ENCODE measurements around the gene RNF32. TPM values are rescaled to one million over a fixed set of nuclear protein-coding genes. Genes with fewer than 3 reads are reported as not detected.

Gene RNF32
- total RNA-seq, 4 donors from 2014 or later = 1.1 to 3.0 (median 2.0) TPM

DNA sequence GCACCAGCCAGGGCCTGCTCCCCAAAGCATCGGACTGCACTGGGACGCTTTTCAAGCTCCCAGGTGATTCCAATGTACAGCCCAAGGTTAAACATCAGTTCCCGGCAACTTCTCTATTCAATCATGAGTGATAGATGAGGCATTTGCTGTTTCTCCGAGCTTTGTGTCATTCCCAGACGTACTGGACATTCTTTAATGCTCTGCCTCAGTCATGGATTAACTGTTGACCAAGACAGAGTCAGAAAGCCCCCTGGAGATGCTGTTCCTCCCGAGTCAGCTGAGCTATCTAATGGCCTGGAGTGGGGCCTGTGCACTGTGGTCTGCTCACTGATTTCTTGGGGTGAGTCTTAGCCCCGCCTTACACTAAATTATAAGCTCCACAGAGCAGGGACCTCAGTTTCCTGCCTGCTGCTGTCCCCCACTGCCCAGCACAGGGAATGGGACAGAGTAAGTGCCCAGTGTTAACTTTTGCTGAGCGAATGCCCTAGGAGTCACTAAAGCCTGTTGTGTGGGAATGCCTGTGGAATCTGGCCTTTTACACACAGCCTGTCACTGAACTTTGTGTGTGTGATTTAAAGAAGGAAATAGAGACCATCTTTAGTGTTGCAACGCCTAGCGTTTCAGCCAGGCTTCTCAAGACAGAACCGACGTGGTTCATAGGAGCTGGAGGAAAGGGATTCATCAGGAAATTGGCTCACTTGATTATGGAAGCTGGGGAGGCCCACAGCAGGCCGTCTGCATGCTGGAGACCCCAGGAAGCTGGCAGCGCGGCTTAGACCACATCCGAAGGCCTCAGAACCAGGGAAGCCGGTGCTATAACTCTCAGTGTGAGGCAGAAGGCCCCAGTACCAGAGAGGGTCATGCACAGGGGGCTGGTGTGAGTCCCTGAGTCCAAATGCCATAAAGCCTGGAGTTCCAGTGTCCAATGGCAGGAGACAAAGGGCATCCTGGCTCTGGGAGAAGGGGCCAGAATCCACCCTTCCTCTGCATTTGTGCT, 29.3 kb upstream of the RNF32 start:
- Histone ChIP-seq H3K4me3 (no peak overlapping the region), H3K36me3 (no peaks in the 10 kb centered on the region), H3K4me1 (peaks cover 0 to 66% (median 36%) of the 10 kb centered on the region in 4 donors), H3K9me3 (no peaks in the 10 kb centered on the region), H3K27ac (peak overlapping the region in 1 of 4 donors; percentile 27), H3K27me3 (peaks cover 18% of the 10 kb centered on the region)
- 78% methylated on average over 17 of the region's 17 CpGs; no CpG with 5 or more reads in 1 of the 2 donors for WGBS, 2 donors (ENCODE audit: low coverage in 1 of 2)
- DNase-seq = no peak
- no peak for TF ChIP-seq CTCF (IDR thresholded peaks at IDR 0.05)
- no peak for TF ChIP-seq POLR2A (IDR thresholded peaks at IDR 0.05)
- TF ChIP-seq POLR2AphosphoS5 (IDR thresholded peaks at IDR 0.05) = no peak
- no peak for TF ChIP-seq EP300 (IDR thresholded peaks at IDR 0.05; ENCODE audit: low read depth)
- in situ Hi-C loops (cut with MboI; ENCODE audit: low pct_ligation_motif_present in 1 of 4, low pct_unique_long_range_greater_than_20kb in 1 of 4, low sequenced_read_pairs in 3 of 4) (no loop called here), intact Hi-C loops (cut with DNase I; ENCODE audit: low total_unique reads) (no loop called here)

DNA sequence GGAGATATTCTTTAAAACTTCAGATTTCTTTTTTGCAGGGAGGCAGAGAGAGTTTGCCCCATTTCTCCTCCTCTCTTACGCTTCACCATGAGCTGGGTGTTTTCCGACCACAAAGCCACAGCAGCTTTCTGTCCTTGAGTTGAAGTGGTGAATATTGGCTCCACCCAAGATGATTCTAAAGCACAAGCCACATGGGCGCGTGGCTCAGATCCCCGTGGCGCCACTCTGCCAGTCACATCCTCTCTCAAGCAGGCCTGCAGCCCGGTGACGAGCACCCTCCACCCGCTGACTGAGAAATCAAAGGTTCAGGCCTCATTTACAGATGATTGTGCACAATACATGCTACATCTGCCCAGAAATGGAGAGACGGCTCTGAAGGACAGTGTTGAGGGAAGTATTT, 27.6 kb upstream of the RNF32 start:
- TF ChIP-seq EP300 (IDR thresholded peaks at IDR 0.05; ENCODE audit: low read depth) (no peak), CTCF (IDR thresholded peaks at IDR 0.05) (no peak)
- 64 to 78% methylated on average over 5 to 10 of the region's 10 CpGs for WGBS, 2 donors (ENCODE audit: low coverage in 1 of 2)
- Histone ChIP-seq H3K4me3 (no peak overlapping the region), H3K9me3 (no peaks in the 10 kb centered on the region), H3K36me3 (no peaks in the 10 kb centered on the region), H3K4me1 (peaks cover 0 to 57% (median 31%) of the 10 kb centered on the region in 4 donors), H3K27me3 (peaks cover 19% of the 10 kb centered on the region), H3K27ac (no peak overlapping the region)
- no peak for DNase-seq
- intact Hi-C loops (cut with DNase I; ENCODE audit: low total_unique reads) (no loop called here), in situ Hi-C loops (cut with MboI; ENCODE audit: low pct_ligation_motif_present in 1 of 4, low pct_unique_long_range_greater_than_20kb in 1 of 4, low sequenced_read_pairs in 3 of 4) (no loop called here)

GRCh38 chr7:156614434-156615264, 25.9 kb upstream of the RNF32 start:
- peak overlapping the region; percentile 65 to 81 (median 67) for H3K27ac ChIP-seq

GRCh38 chr7:156616269-156617202, 24.0 kb upstream of the RNF32 start:
- Histone ChIP-seq H3K4me3 (peak overlapping the region in 3 of 4 donors; percentile 44 to 55 (median 46)), H3K36me3 (no peaks in the 10 kb centered on the region), H3K4me1 (peaks cover 0 to 31% (median 14%) of the 10 kb centered on the region in 4 donors), H3K9me3 (no peaks in the 10 kb centered on the region), H3K27me3 (peaks cover 39% of the 10 kb centered on the region), H3K27ac (peak overlapping the region; percentile 53 to 81 (median 67))
- in situ Hi-C loops (cut with MboI; ENCODE audit: low pct_ligation_motif_present in 1 of 4, low pct_unique_long_range_greater_than_20kb in 1 of 4, low sequenced_read_pairs in 3 of 4) = no loop called here
- TF ChIP-seq POLR2AphosphoS5 (IDR thresholded peaks at IDR 0.05) (peak in 1 of 3 donors; percentile 5), POLR2A (IDR thresholded peaks at IDR 0.05) (no peak)
- WGBS, 2 donors (ENCODE audit: low coverage in 1 of 2) = 8 to 9% methylated on average over 5 to 53 of the region's 92 CpGs
- peak; percentile 58 for DNase-seq
- intact Hi-C loops (cut with DNase I; ENCODE audit: low total_unique reads) = no loop called here

More at GRCh38 chr7:156614434-156615264, 25.9 kb upstream of the RNF32 start:
- TF ChIP-seq EP300 (IDR thresholded peaks at IDR 0.05; ENCODE audit: low read depth) (no peak), POLR2AphosphoS5 (IDR thresholded peaks at IDR 0.05) (peak in 1 of 3 donors; percentile 17)
- Histone ChIP-seq H3K4me1 (peaks cover 0 to 43% (median 19%) of the 10 kb centered on the region in 4 donors), H3K27me3 (peaks cover 35% of the 10 kb centered on the region), H3K36me3 (no peaks in the 10 kb centered on the region), H3K4me3 (peak overlapping the region in 1 of 4 donors; percentile 12), H3K9me3 (no peaks in the 10 kb centered on the region)
- in situ Hi-C loops (cut with MboI; ENCODE audit: low pct_ligation_motif_present in 1 of 4, low pct_unique_long_range_greater_than_20kb in 1 of 4, low sequenced_read_pairs in 3 of 4) (no loop called here), intact Hi-C loops (cut with DNase I; ENCODE audit: low total_unique reads) (no loop called here)
- peak; percentile 42 for DNase-seq
- WGBS, 2 donors (ENCODE audit: low coverage in 1 of 2) = 46 to 59% methylated on average over 7 to 19 of the region's 19 CpGs
